GM12878 (cell line): ENCODE results near the gene EYS. TPM values are rescaled to one million over a fixed set of nuclear protein-coding genes. Genes with fewer than 3 reads are reported as not detected.
"Not testable (repeated sequence)": the region's sequence is repeated elsewhere in the genome, so short reads cannot be mapped to it uniquely, and the experiment has no call there.

ENCODE experiments used
- ATAC-seq: fragments of 200-7000 bp; cut with Tn5 transposase; 3 replicates; pipeline ENCODE4 v1.9.1; 2020; ENCODE audit warnings: mild to moderate bottlenecking, moderate library complexity
- BruUV-seq: library from RNA; stranded (reverse); fragments of 400-500 nt; replicated peaks from 2 replicates; lab custom pipeline; 2021; lab: Mats Ljungman, UMichigan
- CTCF ChIA-PET: fragments of 300-600 bp; sonication (Branson Sonifier 250); formaldehyde crosslinking; extraction: SDS; loops from one replicate; lab custom pipeline; 2021; ENCODE audit warnings: inconsistent platforms; lab: Yijun Ruan, JAX
- POLR2A ChIA-PET: fragments of 350-600 bp; formaldehyde crosslinking; extraction: SDS; loops from one replicate; lab custom pipeline; 2021; ENCODE audit warnings: inconsistent platforms; lab: Charles Lee
- RAD21 ChIA-PET: fragments of 300-600 bp; sonication (Branson Sonifier 250); formaldehyde crosslinking; loops from one replicate; lab custom pipeline; 2023; ENCODE audit warnings: antibody characterized with exemption; ENCODE audit not compliant: unreplicated experiment; lab: Charles Lee
- SMC1A ChIA-PET: fragments of 300-600 bp; sonication (Branson Sonifier 250); formaldehyde crosslinking; loops from one replicate; lab custom pipeline; 2023; ENCODE audit not compliant: unreplicated experiment, uncharacterized antibody; lab: Charles Lee
- DNase-seq: peaks from one replicate; pipeline ENCODE4 v3.0.0-alpha.2; 2011; ENCODE audit warnings: low read depth, low spot score
- FAIRE-seq: peaks from 3 replicates; lab custom pipeline; 2011; peaks lifted over from hg19 to GRCh38; lab: Jason Lieb, UNC
- H2AFZ ChIP-seq: 2 replicates; pipeline ENCODE4 v1.6.0; 2011; ENCODE audit warnings: low read depth, low read length, control low read depth; ENCODE audit not compliant: control insufficient read depth
- H3K27ac ChIP-seq: 2 replicates; pipeline ENCODE4 v1.5.1; 2011; ENCODE audit warnings: control low read depth; ENCODE audit not compliant: control insufficient read depth, insufficient read depth
- H3K27me3 ChIP-seq, 2 experiments: replicated peaks in 1 of 2; 2 replicates each; pipeline versions ENCODE4 v1.6.0 to v1.6.1; 2011; ENCODE audit warnings: low read length in 1 of 2; ENCODE audit not compliant: control insufficient read depth in 2 of 2, insufficient read depth in 2 of 2
- H3K36me3 ChIP-seq, 2 experiments: 2 replicates each; pipeline ENCODE4 v1.5.1; 2011; ENCODE audit warnings: low read length in 1 of 2; ENCODE audit not compliant: control insufficient read depth in 2 of 2, insufficient read depth in 2 of 2
- H3K4me1 ChIP-seq: 2 replicates; pipeline ENCODE4 v1.6.1; 2011; ENCODE audit warnings: mild to moderate bottlenecking, low read length, moderate library complexity, mixed read lengths; ENCODE audit not compliant: control insufficient read depth, insufficient read depth
- H3K4me2 ChIP-seq: 2 replicates; pipeline ENCODE4 v1.6.0; 2011; ENCODE audit warnings: control low read depth; ENCODE audit not compliant: control insufficient read depth, insufficient read depth
- H3K4me3 ChIP-seq: fragments of 200-600 bp; sonication (generic); 2 replicates; pipeline ENCODE4 v1.5.1; 2016
- H3K79me2 ChIP-seq: 2 replicates; pipeline ENCODE4 v1.6.0; 2011; ENCODE audit warnings: low read length; ENCODE audit not compliant: control insufficient read depth, insufficient read depth
- H3K9ac ChIP-seq: 2 replicates; pipeline ENCODE4 v1.8.0; 2011; ENCODE audit warnings: low read length, control low read depth, mixed read lengths; ENCODE audit not compliant: control insufficient read depth, insufficient read depth
- H3K9me3 ChIP-seq: replicated peaks from 3 replicates; pipeline ENCODE4 v1.5.1; 2011; ENCODE audit warnings: mild to moderate bottlenecking, low read length; ENCODE audit not compliant: control insufficient read depth, insufficient read depth
- H4K20me1 ChIP-seq: 2 replicates; pipeline ENCODE4 v1.6.0; 2011; ENCODE audit not compliant: control insufficient read depth, insufficient read depth
- RB1 ChIP-seq: fragments of 450-650 bp; formaldehyde crosslinking; IDR thresholded peaks from 2 replicates; pipeline ENCODE4 v1.6.1; 2017; ENCODE audit warnings: mild to moderate bottlenecking, borderline replicate concordance
- WGBS: methylation state at CpG from one replicate; pipeline ENCODE4 v1.1.6; 2016; ENCODE audit warnings: low lambda C conversion rate; ENCODE audit not compliant: insufficient replicate concordance, insufficient coverage; ENCODE audit errors: missing lambda C conversion rate; 5-methylcytosine and 5-hydroxymethylcytosine counted together
- in situ Hi-C: fragments of 300-500 bp; cut with MboI; formaldehyde crosslinking; loops from 9 replicates; pipeline ENCODE4 v1.14.3; 2018; ENCODE audit warnings: mixed read lengths
- intact Hi-C: fragments of 100-400 bp; cut with micrococcal nuclease; formaldehyde crosslinking; loops from one replicate; pipeline ENCODE4 v1.14.2; 2022; ENCODE audit not compliant: unreplicated experiment
- polyA plus RNA-seq, 11 experiments: library from polyadenylated mRNA; depleted of rRNA in 4 of 11; unstranded in 6 of 11; stranded (reverse) in 5 of 11; fragments of >200 nt; fragmentation: Nextera tagmentation in 4 of 11; fragmentation: Illumina TruSeq in 1 of 11; extraction: Ambion mirVana in 4 of 11; extraction: Trizol in 1 of 11; gene quantifications; 1 replicate in 1 of 11; 2 replicates in 10 of 11; pipeline versions ENCODE4 v1.2.1 to v1.2.3, GENCODE V29; 2011 to 2016; ENCODE audit warnings: inconsistent platforms in 2 of 11, missing spikeins in 2 of 11, low read depth in 1 of 11
- total RNA-seq, 4 experiments: library from RNA; depleted of rRNA in 3 of 4; stranded (reverse); fragments of >200 nt in 3 of 4; fragmentation: Illumina TruSeq in 1 of 4; extraction: Trizol in 1 of 4; gene quantifications; 2 replicates each; pipeline versions ENCODE4 v1.2.1 to v1.2.3, GENCODE V29; 2013 to 2021

The EYS gene
- total and polyA plus RNA-seq, 10 of the 15 experiments (the other 5 are each of a cell fraction or from before 2014, with no cell fraction given) = under 0.01 to 0.14 (median 0.02) TPM; not detected in 1

- ATAC-seq (peak; percentile 62), DNase-seq (no peak), FAIRE-seq (no peak)
- in situ Hi-C loops (no loop called here), intact Hi-C loops (no loop called here)
- 8% methylated on average over 2 of the region's 2 CpGs for WGBS
- no peaks in the 10 kb centered on the region for H3K79me2 ChIP-seq
- no peak overlapping the region for H3K27ac ChIP-seq
- BruUV-seq = no TSS peak
- no peaks in the 10 kb centered on the region for H4K20me1 ChIP-seq
- H3K36me3 ChIP-seq = no peaks in the 10 kb centered on the region
- SMC1A ChIA-PET = no interaction called here
- H3K4me1 ChIP-seq = no peaks in the 10 kb centered on the region
- no peaks in the 10 kb centered on the region for H3K27me3 ChIP-seq
- no peak overlapping the region for H3K4me3 ChIP-seq
- CTCF ChIA-PET = no interaction called here
- H2AFZ ChIP-seq = no peak overlapping the region
- no peak overlapping the region for H3K9ac ChIP-seq
- TF ChIP-seq RB1 = no peak
- RAD21 ChIA-PET = no interaction called here
- POLR2A ChIA-PET = no interaction called here
- H3K4me2 ChIP-seq = no peak overlapping the region
- H3K9me3 ChIP-seq = no peaks in the 10 kb centered on the region
Observed at GRCh38 chr6:65501045-65501444, 206.0 kb downstream of the EYS start.

GRCh38 chr6:65483652-65484051 is 223.4 kb downstream of the EYS start:
- H2AFZ ChIP-seq, FAIRE-seq, H3K4me2 ChIP-seq, H4K20me1 ChIP-seq, H3K9me3 ChIP-seq, BruUV-seq, H3K36me3 ChIP-seq, CTCF ChIA-PET, POLR2A ChIA-PET, H3K4me3 ChIP-seq, H3K27ac ChIP-seq, ATAC-seq, in situ Hi-C loops, H3K9ac ChIP-seq, RAD21 ChIA-PET, H3K79me2 ChIP-seq, H3K27me3 ChIP-seq, intact Hi-C loops, H3K4me1 ChIP-seq, DNase-seq: not testable (repeated sequence)
- WGBS = 38% methylated on average over 7 of the region's 7 CpGs
- SMC1A ChIA-PET = interaction anchor here (1.0 kb wide), 1 partner anchor 31 kb away, joined by 3 read pairs; no protein-coding TSS in a partner anchor
